Upper lobe of left lung (tissue), 6 donors: ENCODE results near the gene OR1F1. TPM values are rescaled to one million over a fixed set of nuclear protein-coding genes. Genes with fewer than 3 reads are reported as not detected.
"Not testable (repeated sequence)": the region's sequence is repeated elsewhere in the genome, so short reads cannot be mapped to it uniquely, and the experiment has no call there.

Source experiments
- ATAC-seq, 2 donors: fragments of 200-7000 bp; cut with Tn5 transposase; one replicate each; pipeline ENCODE4 v1.9.1; 2022; ENCODE audit warnings: mild to moderate bottlenecking in 2 of 2, moderate library complexity in 2 of 2; ENCODE audit not compliant: low FRiP score in 2 of 2
- DNase-seq, 2 donors: peaks; one replicate each; pipeline ENCODE4 v3.0.0-alpha.2; 2019 to 2020
- H3K27ac ChIP-seq, 4 donors: fragments of 200-600 bp; sonication (generic); one replicate each; pipeline ENCODE4 v1.5.1; 2016 to 2019
- H3K27me3 ChIP-seq, 4 donors: fragments of 200-600 bp; sonication (generic); one replicate each; pipeline ENCODE4 v1.5.1; 2017 to 2019
- H3K36me3 ChIP-seq, 4 donors: fragments of 200-600 bp; sonication (generic); one replicate each; pipeline ENCODE4 v1.5.1; 2016 to 2019
- H3K4me1 ChIP-seq, 4 donors: fragments of 200-600 bp; sonication (generic); one replicate each; pipeline ENCODE4 v1.5.1; 2018 to 2019
- H3K4me3 ChIP-seq, 4 donors: fragments of 200-600 bp; sonication (generic); one replicate each; pipeline ENCODE4 v1.5.1; 2017 to 2019; ENCODE audit warnings: mild to moderate bottlenecking in 2 of 4, moderate library complexity in 1 of 4
- H3K9me3 ChIP-seq, 4 donors: fragments of 200-600 bp; sonication (generic); one replicate each; pipeline ENCODE4 v1.5.1; 2018 to 2019
- CTCF ChIP-seq, 6 experiments: fragments of 450-650 bp in 4 of 6; fragments of 200-600 bp in 2 of 6; sonication (generic) in 2 of 6; IDR thresholded peaks; one replicate each; pipeline ENCODE4 v1.5.1; 2016 to 2019; ENCODE audit warnings: antibody characterized with exemption in 6 of 6
- EP300 ChIP-seq, 4 donors: sonication (generic); formaldehyde crosslinking; IDR thresholded peaks; one replicate each; pipeline ENCODE4 v1.5.1; 2017; ENCODE audit warnings: antibody characterized with exemption in 4 of 4, control low read depth in 2 of 4
- POLR2A ChIP-seq, 4 donors: fragments of 450-650 bp; IDR thresholded peaks; one replicate each; pipeline ENCODE4 v1.5.1; 2016 to 2017; ENCODE audit warnings: antibody characterized with exemption in 4 of 4, mild to moderate bottlenecking in 2 of 4
- POLR2AphosphoS5 ChIP-seq, 2 donors: sonication (generic); formaldehyde crosslinking; IDR thresholded peaks; one replicate each; pipeline ENCODE4 v1.5.1; 2017; ENCODE audit warnings: antibody characterized with exemption in 2 of 2
- WGBS, 2 donors: methylation state at CpG; one replicate each; pipeline ENCODE4 v1.1.5; 2017 to 2018; 5-methylcytosine and 5-hydroxymethylcytosine counted together
- total RNA-seq, 6 donors: library from RNA; depleted of rRNA in 4 of 6; stranded (reverse); fragments of >200 nt in 4 of 6; gene quantifications; one replicate each; pipeline versions ENCODE4 v1.1.0 to v1.2.1, GENCODE V29; 2016 to 2021
- donor health status: DM: no; HTN: no; CAD: no; lungs with moderate emphysema.
- donor health status: DM: no; HTN: yes; CAD: no; lungs with severe emphysema.

OR1F1 gene
- total RNA-seq, 6 donors from 2014 or later: not detected

- Histone ChIP-seq H3K27me3 (peaks cover 0 to 4% (median 2%) of the 10 kb centered on the region in 4 donors), H3K27ac (no peak overlapping the region), H3K4me1 (no peaks in the 10 kb centered on the region), H3K9me3 (no peaks in the 10 kb centered on the region), H3K4me3 (no peak overlapping the region), H3K36me3 (no peaks in the 10 kb centered on the region)
- TF ChIP-seq EP300 (IDR thresholded peaks at IDR 0.05): no peak
- no peak for TF ChIP-seq CTCF (IDR thresholded peaks at IDR 0.05)
- no peak for TF ChIP-seq POLR2AphosphoS5 (IDR thresholded peaks at IDR 0.05)
- TF ChIP-seq POLR2A (IDR thresholded peaks at IDR 0.05): no peak
- WGBS, 2 donors: 71 to 79% methylated on average over 13 of the region's 13 CpGs
- DNase-seq: no peak
- ATAC-seq: no peak
Observed at GRCh38 chr16:3198334-3199072, 10.5 kb downstream of the OR1F1 start.

- H3K4me3 ChIP-seq: no peak overlapping the region
- peaks cover 8 to 25% (median 13%) of the 10 kb centered on the region in 4 donors for H3K9me3 ChIP-seq
- DNase-seq (no peak), ATAC-seq (no peak)
- H3K27ac ChIP-seq: no peak overlapping the region
- no peaks in the 10 kb centered on the region for H3K4me1 ChIP-seq
- TF ChIP-seq CTCF (IDR thresholded peaks at IDR 0.05) (no peak), EP300 (IDR thresholded peaks at IDR 0.05) (no peak), POLR2A (IDR thresholded peaks at IDR 0.05) (no peak), POLR2AphosphoS5 (IDR thresholded peaks at IDR 0.05) (no peak)
- H3K36me3 ChIP-seq: no peaks in the 10 kb centered on the region
- 62 to 69% methylated on average over 5 to 6 of the region's 6 CpGs for WGBS, 2 donors
- H3K27me3 ChIP-seq: no peaks in the 10 kb centered on the region
Observed at GRCh38 chr16:3202903-3203539, 15.0 kb downstream of the OR1F1 start.

GRCh38 chr16:3205939-3206338, 17.9 kb downstream of the OR1F1 start:
- H3K27ac ChIP-seq, H3K4me3 ChIP-seq, H3K4me1 ChIP-seq, H3K36me3 ChIP-seq, DNase-seq, ATAC-seq, H3K27me3 ChIP-seq: not testable (repeated sequence)
- H3K9me3 ChIP-seq: peaks cover 8 to 25% (median 13%) of the 10 kb centered on the region in 4 donors
- 63 to 65% methylated on average over 3 of the region's 3 CpGs for WGBS, 2 donors

- H3K27me3 ChIP-seq: no peaks in the 10 kb centered on the region
- no peaks in the 10 kb centered on the region for H3K4me1 ChIP-seq
- ATAC-seq (no peak), DNase-seq (no peak)
- WGBS, 2 donors: 62 to 71% methylated on average over 18 to 19 of the region's 19 CpGs
- no peak overlapping the region for H3K27ac ChIP-seq
- peaks cover 8 to 25% (median 13%) of the 10 kb centered on the region in 4 donors for H3K9me3 ChIP-seq
- TF ChIP-seq POLR2A (IDR thresholded peaks at IDR 0.05): no peak
- no peak for TF ChIP-seq CTCF (IDR thresholded peaks at IDR 0.05)
- no peak for TF ChIP-seq EP300 (IDR thresholded peaks at IDR 0.05)
- no peak for TF ChIP-seq POLR2AphosphoS5 (IDR thresholded peaks at IDR 0.05)
- H3K4me3 ChIP-seq: no peak overlapping the region
- no peaks in the 10 kb centered on the region for H3K36me3 ChIP-seq
Observed at GRCh38 chr16:3207086-3207953, 19.3 kb downstream of the OR1F1 start.

GRCh38 chr16:3212006-3212405, 24.0 kb downstream of the OR1F1 start:
- ATAC-seq: no peak
- Histone ChIP-seq H3K27ac (no peak overlapping the region), H3K36me3 (no peaks in the 10 kb centered on the region), H3K27me3 (no peaks in the 10 kb centered on the region), H3K4me1 (no peaks in the 10 kb centered on the region), H3K4me3 (no peak overlapping the region), H3K9me3 (peaks cover 0 to 9% (median 0%) of the 10 kb centered on the region in 4 donors)
- no peak for DNase-seq
- 73 to 91% methylated on average over 3 of the region's 3 CpGs for WGBS, 2 donors
- TF ChIP-seq CTCF (IDR thresholded peaks at IDR 0.05): no peak
- TF ChIP-seq POLR2AphosphoS5 (IDR thresholded peaks at IDR 0.05): no peak
- TF ChIP-seq POLR2A (IDR thresholded peaks at IDR 0.05): no peak
- TF ChIP-seq EP300 (IDR thresholded peaks at IDR 0.05): no peak
